Measurements from ENCODE around the gene ISOC1.

Gene ISOC1

DNA sequence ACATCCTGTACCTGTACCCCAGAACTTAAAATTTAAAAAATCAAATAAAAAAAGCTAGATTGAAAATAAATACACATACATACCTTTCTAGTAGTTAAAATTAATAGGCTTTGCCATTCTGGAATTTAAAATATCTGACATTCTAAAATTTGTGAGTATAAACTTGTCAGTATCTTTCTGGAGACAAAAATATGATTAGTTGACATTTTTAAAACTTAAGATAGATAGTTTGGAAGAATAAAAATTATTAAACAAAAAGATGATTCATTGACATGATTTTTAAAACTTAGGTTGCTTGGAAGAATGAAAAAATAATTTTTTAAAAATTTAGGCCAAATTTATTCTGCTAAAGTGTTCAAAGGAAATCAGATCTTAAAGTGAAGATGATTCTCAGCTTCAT, 43.1 kb downstream of the ISOC1 start:
- no peak for DNase-seq

GRCh38 chr5:129141078-129141477, 46.5 kb downstream of the ISOC1 start:
- no peak for DNase-seq

GRCh38 chr5:129141696-129142095, 47.1 kb downstream of the ISOC1 start:
- no peak for DNase-seq

DNA sequence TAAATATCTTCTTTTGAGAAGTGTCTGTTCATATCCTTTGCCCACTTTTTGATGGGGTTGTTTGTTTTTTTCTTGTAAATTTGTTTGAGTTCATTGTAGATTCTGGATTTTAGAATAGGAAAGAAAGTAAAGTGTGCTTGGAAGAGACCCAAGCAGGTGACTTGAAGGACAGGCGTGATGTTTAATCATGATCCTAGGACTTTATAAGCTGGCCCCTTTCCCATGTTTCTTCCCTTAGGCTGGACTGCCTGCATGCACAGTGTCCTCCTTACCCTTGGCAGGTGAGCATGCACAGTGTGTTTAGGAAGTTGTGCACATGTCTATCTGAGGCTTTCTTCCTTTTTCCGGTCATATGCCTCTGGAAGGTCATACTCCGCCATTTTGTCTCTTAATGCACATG, 61.3 kb downstream of the ISOC1 start:
- no peak for DNase-seq

DNA sequence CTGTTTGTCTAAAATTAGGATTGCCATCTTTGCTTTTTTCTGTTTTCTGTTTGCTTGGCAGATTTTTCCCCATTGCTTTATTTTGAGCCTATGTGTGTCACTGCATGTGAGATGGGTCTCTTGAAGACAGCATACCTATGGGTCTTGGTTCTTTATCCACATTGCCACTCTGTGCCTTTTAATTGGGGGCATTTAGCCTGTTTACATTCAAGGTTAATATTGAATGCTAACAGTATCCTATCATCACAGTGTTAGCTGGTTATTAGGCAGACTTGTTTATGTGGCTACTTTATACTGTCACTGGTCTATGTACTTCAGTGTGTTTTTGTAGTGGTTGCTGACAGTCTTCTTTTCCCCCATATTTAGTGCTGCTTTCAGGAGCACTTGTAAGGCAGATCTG, 67.3 kb downstream of the ISOC1 start:
- no peak for DNase-seq
